MM.1S (cell line): ENCODE results near the gene SYVN1.

Source experiments
- DNase-seq: peaks from one replicate; pipeline ENCODE4 v3.0.0-alpha.2; 2015
- H2AFZ ChIP-seq: fragments of 300-600 bp; sonication (generic); 2 replicates; pipeline ENCODE4 v1.6.0; 2016; ENCODE audit warnings: antibody characterized with exemption, low read length
- H3F3A ChIP-seq: fragments of 300-600 bp; sonication (generic); 2 replicates; pipeline ENCODE4 v1.6.1; 2016; ENCODE audit warnings: mild to moderate bottlenecking, antibody characterized with exemption, low read length, moderate library complexity, mixed read lengths; ENCODE audit not compliant: insufficient read depth
- H3K27ac ChIP-seq: fragments of 300-600 bp; sonication (generic); 2 replicates; pipeline ENCODE4 v1.5.1; 2016; ENCODE audit warnings: mild to moderate bottlenecking, low read length
- H3K27me3 ChIP-seq: fragments of 300-600 bp; sonication (generic); replicated peaks from 2 replicates; pipeline ENCODE4 v1.6.0; 2016; ENCODE audit warnings: low read length; ENCODE audit not compliant: insufficient read depth
- H3K36me3 ChIP-seq: fragments of 300-600 bp; sonication (generic); replicated peaks from 2 replicates; pipeline ENCODE4 v1.6.1; 2016; ENCODE audit warnings: mild to moderate bottlenecking, low read length, mixed read lengths; ENCODE audit not compliant: insufficient read depth
- H3K4me1 ChIP-seq: fragments of 300-600 bp; sonication (generic); 2 replicates; pipeline ENCODE4 v1.6.1; 2016; ENCODE audit warnings: low read length, mixed read lengths
- H3K4me2 ChIP-seq: fragments of 300-600 bp; sonication (generic); 2 replicates; pipeline ENCODE4 v1.6.0; 2016; ENCODE audit warnings: low read depth, low read length
- H3K4me3 ChIP-seq: fragments of 300-600 bp; sonication (generic); 2 replicates; pipeline ENCODE4 v1.5.1; 2016; ENCODE audit warnings: low read length, mixed read lengths
- H3K79me2 ChIP-seq: fragments of 300-600 bp; sonication (generic); 2 replicates; pipeline ENCODE4 v1.6.1; 2016; ENCODE audit warnings: mixed run types, low read length, mixed read lengths
- H3K9ac ChIP-seq: fragments of 300-600 bp; sonication (generic); 2 replicates; pipeline ENCODE4 v1.6.1; 2016; ENCODE audit warnings: low read length, mixed read lengths
- H3K9me2 ChIP-seq: fragments of 300-600 bp; sonication (generic); replicated peaks from 2 replicates; pipeline ENCODE4 v1.6.1; 2016; ENCODE audit warnings: mild to moderate bottlenecking, low read length, mixed read lengths; ENCODE audit not compliant: insufficient read depth
- H3K9me3 ChIP-seq: fragments of 300-600 bp; sonication (generic); replicated peaks from 2 replicates; pipeline ENCODE4 v1.6.1; 2016; ENCODE audit warnings: mild to moderate bottlenecking, low read length, mixed read lengths; ENCODE audit not compliant: insufficient read depth
- H4K20me1 ChIP-seq: fragments of 300-600 bp; sonication (generic); 2 replicates; pipeline ENCODE4 v1.6.1; 2016; ENCODE audit warnings: mild to moderate bottlenecking, low read length, moderate library complexity, mixed read lengths; ENCODE audit not compliant: insufficient read depth
- CTCF ChIP-seq: fragments of 300-600 bp; sonication (generic); IDR thresholded peaks from 2 replicates; pipeline ENCODE4 v1.5.1; 2016; ENCODE audit warnings: antibody characterized with exemption, low read length, mixed read lengths
- EZH2 ChIP-seq: fragments of 300-600 bp; sonication (generic); optimal IDR thresholded peaks from 2 replicates; pipeline ENCODE3; 2017; ENCODE audit warnings: low read depth, mild to moderate bottlenecking, antibody characterized with exemption, low read length, mixed read lengths
- EZH2phosphoT487 ChIP-seq: fragments of 300-600 bp; sonication (generic); IDR thresholded peaks from 2 replicates; pipeline ENCODE4 v1.6.1; 2018; ENCODE audit warnings: antibody characterized with exemption, low read length

SYVN1 gene

GRCh38 chr11:65148657-65149056 lies 14.3 kb upstream of the SYVN1 start:
- H2AFZ ChIP-seq, result no peak overlapping the region
- no peak overlapping the region for H3K4me2 ChIP-seq
- no peaks in the 10 kb centered on the region for H3K4me1 ChIP-seq
- no peaks in the 10 kb centered on the region for H3K9me3 ChIP-seq
- H3K9me2 ChIP-seq, result no peaks in the 10 kb centered on the region
- no peaks in the 10 kb centered on the region for H4K20me1 ChIP-seq
- no peaks in the 10 kb centered on the region for H3F3A ChIP-seq
- no peaks in the 10 kb centered on the region for H3K36me3 ChIP-seq
- H3K9ac ChIP-seq, result no peak overlapping the region
- H3K27ac ChIP-seq, result no peak overlapping the region
- TF ChIP-seq EZH2phosphoT487, result no peak
- no peak for TF ChIP-seq CTCF
- no peak for TF ChIP-seq EZH2
- H3K79me2 ChIP-seq, result no peaks in the 10 kb centered on the region
- H3K27me3 ChIP-seq, result no peaks in the 10 kb centered on the region
- no peak overlapping the region for H3K4me3 ChIP-seq
- no peak for DNase-seq

- Histone ChIP-seq H3K4me1 (no peaks in the 10 kb centered on the region), H3K9me2 (no peaks in the 10 kb centered on the region), H3K4me2 (no peak overlapping the region), H3K9ac (no peak overlapping the region), H3K27me3 (no peaks in the 10 kb centered on the region), H2AFZ (no peak overlapping the region), H3K4me3 (no peak overlapping the region), H3K9me3 (no peaks in the 10 kb centered on the region), H3K79me2 (no peaks in the 10 kb centered on the region), H3K36me3 (no peaks in the 10 kb centered on the region), H4K20me1 (no peaks in the 10 kb centered on the region), H3F3A (no peaks in the 10 kb centered on the region), H3K27ac (no peak overlapping the region)
- no peak for DNase-seq
- TF ChIP-seq EZH2phosphoT487 (no peak), CTCF (no peak), EZH2 (no peak)
Measured at GRCh38 chr11:65147352-65148075, 13.2 kb upstream of the SYVN1 start.

- no peak overlapping the region for H3K27ac ChIP-seq
Measured at GRCh38 chr11:65141896-65142494, 7.7 kb upstream of the SYVN1 start.

More at GRCh38 chr11:65141896-65142494, 7.7 kb upstream of the SYVN1 start:
- DNase-seq, result no peak
- Histone ChIP-seq H3K4me3 (no peak overlapping the region), H3K79me2 (no peaks in the 10 kb centered on the region), H3K36me3 (no peaks in the 10 kb centered on the region), H3K27me3 (no peaks in the 10 kb centered on the region), H3K9ac (no peak overlapping the region), H3K4me1 (no peaks in the 10 kb centered on the region), H3F3A (no peaks in the 10 kb centered on the region), H3K9me2 (no peaks in the 10 kb centered on the region), H3K9me3 (no peaks in the 10 kb centered on the region), H3K4me2 (no peak overlapping the region), H4K20me1 (no peaks in the 10 kb centered on the region), H2AFZ (no peak overlapping the region)
- no peak for TF ChIP-seq CTCF
- TF ChIP-seq EZH2, result no peak
- no peak for TF ChIP-seq EZH2phosphoT487
